HCT116 (cell line): ENCODE data around the gene RNF121. TPM values are rescaled to one million over a fixed set of nuclear protein-coding genes. Genes with fewer than 3 reads are reported as not detected.

Source experiments
- ATAC-seq: fragments of 200-7000 bp; cut with Tn5 transposase; 2 replicates; pipeline ENCODE4 v1.9.1; 2020; ENCODE audit warnings: mild to moderate bottlenecking, moderate library complexity
- BruUV-seq: library from RNA; stranded (reverse); fragments of 400-500 nt; replicated peaks from 2 replicates; lab custom pipeline; 2021; lab: Mats Ljungman, UMichigan
- CTCF ChIA-PET: fragments of 300-600 bp; sonication (Branson Sonifier 250); formaldehyde crosslinking; loops from one replicate; lab custom pipeline; 2021; ENCODE audit warnings: antibody characterized with exemption; lab: Charles Lee
- POLR2A ChIA-PET: fragments of 300-600, 350-600 bp; sonication (Branson Sonifier 250); formaldehyde crosslinking; loops from one replicate; lab custom pipeline; 2021; ENCODE audit warnings: antibody characterized with exemption; lab: Charles Lee
- RAD21 ChIA-PET, 2 experiments: fragments of 300-600 bp; sonication (Branson Sonifier 250); formaldehyde crosslinking; loops; one replicate each; lab custom pipeline; 2023; ENCODE audit warnings: low total read pairs in 2 of 2; ENCODE audit not compliant: uncharacterized antibody in 2 of 2, unreplicated experiment in 2 of 2, low non-redundant PET in 1 of 2; lab: Charles Lee
- DNase-seq: peaks from one replicate; pipeline ENCODE4 v3.0.0-alpha.2; 2010; ENCODE audit warnings: low read depth, low spot score
- H2AFZ ChIP-seq: fragments of 200-600 bp; shearing (Covaris generic), sonication (generic); 2 replicates; pipeline ENCODE4 v1.6.1; 2017; ENCODE audit warnings: low read depth, mixed run types, mixed read lengths, antibody characterized with exemption, low read length; ENCODE audit not compliant: poor library complexity, severe bottlenecking
- H3K27ac ChIP-seq: 2 replicates; pipeline ENCODE4 v1.5.1; 2012; ENCODE audit warnings: low read depth, low read length
- H3K27me3 ChIP-seq: fragments of 200-600 bp; sonication (generic); 2 replicates; pipeline ENCODE4 v1.6.1; 2016; ENCODE audit warnings: mixed run types, low read length, mixed read lengths; ENCODE audit not compliant: insufficient read depth
- H3K36me3 ChIP-seq, 2 experiments: fragments of 200-500 bp in 1 of 2; fragments of 200-600 bp in 1 of 2; sonication (Bioruptor generic) in 1 of 2; sonication (generic) in 1 of 2; 2 replicates each; pipeline versions ENCODE4 v1.5.1 to v1.6.1; 2014 to 2016; ENCODE audit warnings: low read length in 2 of 2, inconsistent platforms in 1 of 2, mixed read lengths in 1 of 2, mixed run types in 1 of 2; ENCODE audit not compliant: insufficient read depth in 2 of 2, control insufficient read depth in 1 of 2
- H3K4me1 ChIP-seq, 2 experiments: fragments of 200-600 bp in 1 of 2; sonication (generic) in 1 of 2; 2 replicates each; pipeline versions ENCODE4 v1.5.1 to v1.6.1; 2012 to 2017; ENCODE audit warnings: low read length in 2 of 2, inconsistent platforms in 1 of 2, mild to moderate bottlenecking in 1 of 2, mixed read lengths in 1 of 2, mixed run types in 1 of 2, moderate library complexity in 1 of 2; ENCODE audit not compliant: insufficient read depth in 2 of 2, control insufficient read depth in 1 of 2
- H3K4me2 ChIP-seq: fragments of 200-600 bp; sonication (generic); 2 replicates; pipeline ENCODE4 v1.6.1; 2017; ENCODE audit warnings: mixed run types, low read length, mixed read lengths
- H3K4me3 ChIP-seq, 2 experiments: fragments of 200-600 bp in 1 of 2; sonication (generic) in 1 of 2; replicated peaks in 1 of 2; 2 replicates each; pipeline ENCODE4 v1.5.1; 2011 to 2016; ENCODE audit warnings: low read length in 2 of 2, control low read depth in 1 of 2, low read depth in 1 of 2, mild to moderate bottlenecking in 1 of 2, mixed read lengths in 1 of 2, mixed run types in 1 of 2
- H3K79me2 ChIP-seq: fragments of 200-600 bp; sonication (generic); 2 replicates; pipeline ENCODE4 v1.6.1; 2017; ENCODE audit warnings: mild to moderate bottlenecking, mixed run types, low read length, moderate library complexity, mixed read lengths; ENCODE audit not compliant: insufficient read depth
- H3K9ac ChIP-seq: fragments of 200-600 bp; sonication (generic); 2 replicates; pipeline ENCODE4 v1.6.1; 2016; ENCODE audit warnings: low read length, mixed read lengths
- H3K9me2 ChIP-seq: fragments of 200-600 bp; sonication (generic), shearing (Covaris generic); 2 replicates; pipeline ENCODE4 v1.6.1; 2017; ENCODE audit warnings: mixed run types, mild to moderate bottlenecking, moderate library complexity; ENCODE audit not compliant: insufficient read depth
- H3K9me3 ChIP-seq, 2 experiments: fragments of 200-500 bp in 1 of 2; fragments of 200-600 bp in 1 of 2; sonication (Bioruptor generic) in 1 of 2; sonication (generic) in 1 of 2; 2 replicates each; pipeline ENCODE4 v1.6.1; 2014 to 2017; ENCODE audit warnings: low read length in 2 of 2, mixed read lengths in 2 of 2, inconsistent platforms in 1 of 2, low read depth in 1 of 2, mild to moderate bottlenecking in 1 of 2, mixed run types in 1 of 2, moderate library complexity in 1 of 2; ENCODE audit not compliant: control insufficient read depth in 1 of 2, insufficient read depth in 1 of 2
- H4K20me1 ChIP-seq: fragments of 200-600 bp; sonication (generic), shearing (Covaris generic); 2 replicates; pipeline ENCODE4 v1.6.1; 2017; ENCODE audit warnings: mixed run types, mild to moderate bottlenecking, moderate library complexity; ENCODE audit not compliant: insufficient read depth
- ATF3 ChIP-seq: IDR thresholded peaks from 2 replicates; pipeline ENCODE4 v1.6.1; 2012
- CEBPB ChIP-seq: IDR thresholded peaks from 2 replicates; pipeline ENCODE4 v1.6.1; 2012; ENCODE audit warnings: low read depth
- CTCF ChIP-seq, 3 experiments: fragments of 200-600 bp in 1 of 3; sonication (generic) in 1 of 3; IDR thresholded peaks in 2 of 3; conservative IDR thresholded peaks in 1 of 3; 2 replicates each; pipeline ENCODE4 v1.5.1; 2012 to 2017; ENCODE audit warnings: low read depth in 2 of 3, low read length in 2 of 3, antibody characterized with exemption in 1 of 3, borderline replicate concordance in 1 of 3, control low read depth in 1 of 3, mild to moderate bottlenecking in 1 of 3, mixed read lengths in 1 of 3, mixed run types in 1 of 3, moderate library complexity in 1 of 3; ENCODE audit not compliant: insufficient read depth in 1 of 3
- ELF1 ChIP-seq: IDR thresholded peaks from 2 replicates; pipeline ENCODE4 v1.6.1; 2012; ENCODE audit warnings: low read depth, borderline replicate concordance
- EZH2phosphoT487 ChIP-seq: fragments of 200-600 bp; IDR thresholded peaks from 2 replicates; pipeline ENCODE4 v1.6.1; 2018; ENCODE audit warnings: antibody characterized with exemption, borderline replicate concordance
- JUND ChIP-seq: IDR thresholded peaks from 2 replicates; pipeline ENCODE4 v1.6.1; 2012
- RAD21 ChIP-seq: IDR thresholded peaks from 2 replicates; pipeline ENCODE4 v1.6.1; 2012; ENCODE audit warnings: low read depth, mild to moderate bottlenecking
- SIN3A ChIP-seq: IDR thresholded peaks from 2 replicates; pipeline ENCODE4 v1.6.1; 2012; ENCODE audit warnings: low read depth
- SRF ChIP-seq: IDR thresholded peaks from 2 replicates; pipeline ENCODE4 v1.6.1; 2012; ENCODE audit warnings: low read depth
- YY1 ChIP-seq: IDR thresholded peaks from 2 replicates; pipeline ENCODE4 v1.6.1; 2011; ENCODE audit warnings: low read length, low read depth, moderate library complexity, mild to moderate bottlenecking; ENCODE audit not compliant: insufficient replicate concordance; ENCODE audit errors: extremely low read depth
- ZBTB33 ChIP-seq: IDR thresholded peaks from 2 replicates; pipeline ENCODE4 v1.6.1; 2011; ENCODE audit warnings: mild to moderate bottlenecking, low read length, moderate library complexity; ENCODE audit not compliant: insufficient replicate concordance; ENCODE audit errors: extremely low read depth
- ZFX ChIP-seq: fragments of 450-650 bp; IDR thresholded peaks from 2 replicates; pipeline ENCODE4 v1.6.1; 2017
- ZNF274 ChIP-seq: fragments of 200-500 bp; sonication (Bioruptor generic); IDR thresholded peaks from 2 replicates; pipeline ENCODE4 v1.6.1; 2014; ENCODE audit warnings: mild to moderate bottlenecking, low read depth, low read length, inconsistent platforms
- intact Hi-C: fragments of 100-400 bp; cut with micrococcal nuclease; formaldehyde crosslinking; loops from 2 replicates; pipeline ENCODE4 v1.10.0; 2022
- total RNA-seq: library from RNA; stranded (reverse); gene quantifications from one replicate; pipeline ENCODE4 v1.2.1, GENCODE V29; 2021; ENCODE audit not compliant: unreplicated experiment
- TF ChIP-seq, protein P1 (sequence below): IDR thresholded peaks from 2 replicates; pipeline ENCODE4 v1.6.1; 2012

RNF121 gene
- total RNA-seq, 1 experiment from 2014 or later = 24.5 TPM

DNA sequence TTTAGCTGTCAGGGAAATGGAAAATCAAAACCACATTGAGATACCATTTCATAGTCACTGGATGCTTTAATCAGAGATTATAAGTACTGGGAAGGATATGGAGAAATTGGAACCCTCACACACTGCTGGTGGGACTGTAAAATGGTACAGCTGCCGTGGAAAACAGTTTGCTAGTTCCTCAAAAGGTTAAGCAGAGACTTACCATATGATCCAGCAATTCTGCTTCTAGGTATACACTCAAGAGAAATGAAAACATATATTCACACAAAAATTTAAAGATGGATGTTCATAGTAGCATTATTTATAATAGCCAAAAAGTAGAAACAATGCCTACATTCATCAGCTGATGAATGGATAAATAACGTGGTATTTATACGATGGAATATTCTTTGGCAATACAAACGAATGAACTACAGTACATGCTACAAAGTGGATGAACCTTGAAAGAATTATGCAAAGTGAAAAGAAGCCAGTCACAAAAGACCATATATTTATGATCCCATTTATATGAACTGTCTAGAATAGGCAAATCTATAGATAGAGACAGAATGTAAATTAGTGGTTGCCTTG is 23.0 kb downstream of the RNF121 start:
- Histone ChIP-seq H3K9me2 (no peaks in the 10 kb centered on the region), H3K36me3 (no peaks in the 10 kb centered on the region), H3K4me1 (peaks cover 4 to 9% of the 10 kb centered on the region in 2 experiments; a peak in 3 of 4 replicates), H3K4me3 (no peak overlapping the region), H4K20me1 (no peaks in the 10 kb centered on the region), H3K4me2 (no peak overlapping the region), H3K27ac (no peak overlapping the region), H3K9ac (no peak overlapping the region), H3K9me3 (no peaks in the 10 kb centered on the region), H3K79me2 (peaks cover 70% of the 10 kb centered on the region), H2AFZ (no peak overlapping the region), H3K27me3 (no peaks in the 10 kb centered on the region)
- ATAC-seq (no peak), DNase-seq (no peak)
- ChIA-PET CTCF (no interaction called here), POLR2A (no interaction called here), RAD21 (no interaction called here)
- TF ChIP-seq EZH2phosphoT487 (no peak), YY1 (no peak), SRF (no peak), ZBTB33 (no peak), SIN3A (no peak), CTCF (IDR thresholded peaks at IDR 0.05 in 2 of 3, conservative IDR thresholded peaks at IDR 0.05 in 1 of 3; ENCODE audit: borderline replicate concordance in 1 of 3, insufficient read depth in 1 of 3, low read depth in 2 of 3, low read length in 2 of 3) (no peak), ZNF274 (no peak), ZFX (no peak), ATF3 (no peak), CEBPB (no peak), RAD21 (no peak), JUND (no peak), ELF1 (no peak)
- TF ChIP-seq, protein P1, sequence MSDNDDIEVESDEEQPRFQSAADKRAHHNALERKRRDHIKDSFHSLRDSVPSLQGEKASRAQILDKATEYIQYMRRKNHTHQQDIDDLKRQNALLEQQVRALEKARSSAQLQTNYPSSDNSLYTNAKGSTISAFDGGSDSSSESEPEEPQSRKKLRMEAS = no peak
- intact Hi-C loops = no loop called here
- no TSS peak for BruUV-seq
